ENCODE data around the gene HMCN2.
"Not testable (repeated sequence)": the region's sequence is repeated elsewhere in the genome, so short reads cannot be mapped to it uniquely, and the experiment has no call there.

DNA sequence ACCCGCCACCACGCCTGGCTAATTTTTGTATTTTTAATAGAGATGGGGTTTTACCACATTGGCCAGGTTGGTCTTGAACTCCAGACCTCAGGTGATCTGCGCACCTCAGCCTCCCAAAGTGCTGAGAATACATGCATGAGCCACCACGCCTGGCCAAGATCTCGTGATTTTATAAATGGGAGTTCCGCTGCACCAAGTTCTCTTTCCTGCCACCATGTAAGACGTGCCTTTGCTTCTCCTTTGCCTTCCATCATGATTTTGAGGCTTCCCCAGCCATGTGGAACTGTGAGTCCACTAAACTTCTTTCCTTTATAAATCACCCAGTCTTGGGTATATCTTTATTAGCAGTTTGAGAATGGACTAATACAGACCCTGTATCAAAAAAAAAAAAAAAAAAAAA, 7.4 kb upstream of the HMCN2 start:
- not testable (repeated sequence) for TF ChIP-seq POLR2A (IDR thresholded peaks at IDR 0.05; ENCODE audit: low read length); GATA1 (IDR thresholded peaks at IDR 0.05; ENCODE audit: low read depth, low read length)

Measured in erythroblast (primary cell).